ENCODE results near the gene PLCD3.

DNA sequence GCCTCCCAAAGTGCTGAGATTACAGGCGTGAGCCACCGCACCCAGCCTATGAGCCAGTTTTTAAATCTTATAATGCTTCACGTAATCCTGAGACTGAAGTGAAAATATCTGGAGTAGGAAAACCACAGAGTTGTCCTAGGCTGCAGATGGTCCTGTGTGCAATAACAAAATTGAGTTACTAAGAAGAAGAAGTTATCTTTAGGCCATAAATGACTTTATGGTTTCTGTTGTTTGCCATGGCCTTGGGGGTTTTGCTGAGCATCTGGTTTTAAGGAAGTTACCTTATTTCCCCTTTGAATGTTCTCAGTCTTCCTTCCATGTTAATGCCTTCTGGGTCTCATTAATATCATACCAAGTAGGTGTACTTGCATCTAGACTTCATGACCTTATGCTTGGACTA lies 54.7 kb downstream of the PLCD3 start:
- TF ChIP-seq, protein P1, sequence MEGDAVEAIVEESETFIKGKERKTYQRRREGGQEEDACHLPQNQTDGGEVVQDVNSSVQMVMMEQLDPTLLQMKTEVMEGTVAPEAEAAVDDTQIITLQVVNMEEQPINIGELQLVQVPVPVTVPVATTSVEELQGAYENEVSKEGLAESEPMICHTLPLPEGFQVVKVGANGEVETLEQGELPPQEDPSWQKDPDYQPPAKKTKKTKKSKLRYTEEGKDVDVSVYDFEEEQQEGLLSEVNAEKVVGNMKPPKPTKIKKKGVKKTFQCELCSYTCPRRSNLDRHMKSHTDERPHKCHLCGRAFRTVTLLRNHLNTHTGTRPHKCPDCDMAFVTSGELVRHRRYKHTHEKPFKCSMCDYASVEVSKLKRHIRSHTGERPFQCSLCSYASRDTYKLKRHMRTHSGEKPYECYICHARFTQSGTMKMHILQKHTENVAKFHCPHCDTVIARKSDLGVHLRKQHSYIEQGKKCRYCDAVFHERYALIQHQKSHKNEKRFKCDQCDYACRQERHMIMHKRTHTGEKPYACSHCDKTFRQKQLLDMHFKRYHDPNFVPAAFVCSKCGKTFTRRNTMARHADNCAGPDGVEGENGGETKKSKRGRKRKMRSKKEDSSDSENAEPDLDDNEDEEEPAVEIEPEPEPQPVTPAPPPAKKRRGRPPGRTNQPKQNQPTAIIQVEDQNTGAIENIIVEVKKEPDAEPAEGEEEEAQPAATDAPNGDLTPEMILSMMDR (IDR thresholded peaks at IDR 0.05), result no peak
- TF ChIP-seq POLR2A (IDR thresholded peaks at IDR 0.05) (no peak), POLR2AphosphoS5 (IDR thresholded peaks at IDR 0.05) (no peak), EP300 (IDR thresholded peaks at IDR 0.05) (no peak)
